CD4-positive, CD25-positive, alpha-beta regulatory T cell (primary cell): ENCODE results near the gene ADGRG6. TPM values are rescaled to one million over a fixed set of nuclear protein-coding genes. Genes with fewer than 3 reads are reported as not detected.

ENCODE experiments used
- ATAC-seq, 2 donors: fragments of 150-1000 bp; cut with Tn5 transposase; one replicate each; pipeline ENCODE4 v1.10.0; 2021; ENCODE audit warnings: low read depth in 2 of 2, moderate number of reproducible peaks in 2 of 2, moderate library complexity in 1 of 2
- DNase-seq, 3 donors: peaks; one replicate each; pipeline versions ENCODE4 v3.0.0 to v3.0.0-alpha.2; 2012 to 2022; ENCODE audit warnings: mixed read lengths in 1 of 3
- H3K27ac ChIP-seq: one replicate; pipeline ENCODE4 v1.7.0; 2013; ENCODE audit warnings: mild to moderate bottlenecking, low read length; ENCODE audit not compliant: insufficient read depth, poor library complexity, severe bottlenecking
- H3K27me3 ChIP-seq: one replicate; pipeline ENCODE4 v1.7.0; 2013; ENCODE audit warnings: low read length; ENCODE audit not compliant: control insufficient read depth, insufficient read depth
- H3K36me3 ChIP-seq: one replicate; pipeline ENCODE4 v1.7.0; 2013; ENCODE audit warnings: mild to moderate bottlenecking, low read length, moderate library complexity; ENCODE audit not compliant: control insufficient read depth, insufficient read depth
- H3K4me1 ChIP-seq: 2 replicates; pipeline ENCODE4 v1.7.0; 2013; ENCODE audit warnings: mild to moderate bottlenecking, low read length; ENCODE audit not compliant: insufficient read depth, control insufficient read depth, poor library complexity, severe bottlenecking
- H3K4me3 ChIP-seq: one replicate; pipeline ENCODE4 v1.7.0; 2013; ENCODE audit warnings: low read depth, mild to moderate bottlenecking, low read length, moderate library complexity
- H3K9me3 ChIP-seq, 2 experiments: 1 replicate in 1 of 2; 2 replicates in 1 of 2; pipeline ENCODE4 v1.7.0; 2013; ENCODE audit warnings: low read length in 2 of 2, mild to moderate bottlenecking in 1 of 2, moderate library complexity in 1 of 2; ENCODE audit not compliant: control insufficient read depth in 2 of 2
- H3K27ac Mint-ChIP-seq, 3 donors: one replicate each; pipeline ENCODE4 v1.8.0; 2020 to 2022; ENCODE audit warnings: mild to moderate bottlenecking in 3 of 3, mixed read lengths in 3 of 3, moderate library complexity in 2 of 3
- H3K27me3 Mint-ChIP-seq: one replicate; pipeline ENCODE4 v1.8.0; 2022; ENCODE audit warnings: mild to moderate bottlenecking, mixed read lengths
- H3K36me3 Mint-ChIP-seq: one replicate; pipeline ENCODE4 v1.8.0; 2020; ENCODE audit warnings: mixed read lengths
- H3K4me1 Mint-ChIP-seq, 4 donors: one replicate each; pipeline ENCODE4 v1.8.0; 2020 to 2022; ENCODE audit warnings: mixed read lengths in 4 of 4, mild to moderate bottlenecking in 1 of 4
- H3K4me3 Mint-ChIP-seq, 4 donors: one replicate each; pipeline ENCODE4 v1.8.0; 2020 to 2022; ENCODE audit warnings: mild to moderate bottlenecking in 4 of 4, mixed read lengths in 4 of 4, moderate library complexity in 3 of 4
- H3K9me3 Mint-ChIP-seq, 7 donors: one replicate each; pipeline ENCODE4 v1.8.0; 2020 to 2022; ENCODE audit warnings: mixed read lengths in 7 of 7, mild to moderate bottlenecking in 3 of 7, moderate library complexity in 2 of 7
- polyA plus RNA-seq, 4 donors: library from polyadenylated mRNA; unstranded; fragments of 300-500 nt; fragmentation: Illumina TruSeq; gene quantifications; one replicate each; pipeline ENCODE4 v1.2.3, GENCODE V29; 2021
- total RNA-seq: library from RNA; stranded (reverse); gene quantifications from one replicate; pipeline ENCODE4 v1.2.3, GENCODE V29; 2022

Gene ADGRG6
- total and polyA plus RNA-seq, 5 donors from 2014 or later: 0.74 TPM; not detected in 4

DNA sequence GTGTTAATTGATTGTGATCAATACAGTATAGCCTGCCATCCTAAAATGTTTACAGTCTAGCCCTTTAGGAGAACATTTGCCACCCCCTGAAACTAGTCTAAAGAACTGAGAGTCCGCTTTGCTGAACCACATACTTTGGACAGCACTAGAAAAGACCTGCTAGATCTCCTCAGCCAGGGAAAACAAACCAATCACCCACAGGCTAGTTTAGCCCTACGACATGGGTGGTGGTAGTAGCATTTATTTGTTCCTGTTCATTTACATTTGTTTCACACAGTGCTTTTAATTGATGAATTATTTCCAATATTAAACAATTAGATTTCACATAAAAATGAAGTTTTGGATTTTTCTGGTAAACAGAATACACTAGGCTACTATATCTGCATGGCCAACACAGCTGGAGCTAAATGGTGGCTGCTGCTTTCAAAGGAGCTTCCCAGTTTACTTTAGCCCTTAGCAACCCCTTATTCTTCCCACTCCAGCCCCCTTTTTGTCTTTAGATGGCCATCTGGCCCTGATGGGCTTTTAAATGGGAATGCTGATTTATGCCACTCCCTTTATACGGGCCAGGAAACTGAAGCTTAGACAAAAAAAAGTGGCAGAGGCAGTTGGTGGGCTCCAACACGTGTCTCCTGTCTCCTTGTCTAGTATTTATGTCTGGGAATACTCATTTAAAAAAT is 72.4 kb downstream of the ADGRG6 start:
- Mint-ChIP-seq H3K27me3 (peaks cover 5% of the 10 kb centered on the region), H3K4me3 (no peak overlapping the region), H3K9me3 (no peaks in the 10 kb centered on the region), H3K27ac (no peak overlapping the region), H3K36me3 (no peaks in the 10 kb centered on the region), H3K4me1 (no peaks in the 10 kb centered on the region)
- Histone ChIP-seq H3K4me3 (no peak overlapping the region), H3K9me3 (no peaks in the 10 kb centered on the region), H3K27me3 (no peaks in the 10 kb centered on the region), H3K36me3 (no peaks in the 10 kb centered on the region), H3K4me1 (no peaks in the 10 kb centered on the region), H3K27ac (no peak overlapping the region)
- DNase-seq (no peak), ATAC-seq (no peak)

DNA sequence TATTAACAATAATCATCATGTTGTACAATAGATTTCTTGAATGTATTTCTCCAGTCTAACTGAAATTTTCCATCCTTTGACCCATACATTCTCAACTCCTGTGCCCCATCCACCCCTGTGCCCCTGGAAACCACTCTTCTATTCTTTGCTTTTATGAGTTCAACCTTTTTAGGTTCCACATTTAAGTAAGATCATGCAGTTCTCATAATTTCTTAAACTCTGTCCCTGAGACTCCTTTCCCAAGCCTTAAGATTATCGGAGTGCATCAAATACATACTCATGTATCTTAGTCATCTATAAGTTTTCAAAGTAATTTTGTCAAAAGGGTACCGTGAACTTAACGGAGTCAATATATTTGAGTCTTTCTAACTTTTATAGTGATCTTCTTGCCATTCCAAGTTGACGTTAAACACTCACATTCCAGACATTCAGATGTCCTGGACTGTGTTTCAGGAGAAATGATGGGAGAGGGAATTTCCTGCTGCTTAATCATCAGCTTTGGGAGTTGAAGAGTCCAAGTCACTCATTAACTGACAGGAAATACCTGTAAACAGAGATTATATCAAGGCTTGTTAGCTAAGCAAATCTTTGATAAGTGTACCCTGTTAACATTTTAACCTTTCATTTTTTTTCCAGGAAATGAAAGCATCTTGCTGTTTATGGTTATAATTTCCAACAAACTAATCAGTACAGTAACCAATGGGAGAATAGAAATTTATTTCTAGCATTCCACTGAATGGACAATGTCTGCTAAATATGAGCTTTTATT is 73.3 kb downstream of the ADGRG6 start:
- no peak for DNase-seq
- ATAC-seq: no peak
- H3K4me1 Mint-ChIP-seq: no peaks in the 10 kb centered on the region
- H3K4me3 Mint-ChIP-seq: no peak overlapping the region
- H3K27me3 Mint-ChIP-seq: peaks cover 5% of the 10 kb centered on the region
- H3K36me3 ChIP-seq: no peaks in the 10 kb centered on the region
- no peaks in the 10 kb centered on the region for H3K36me3 Mint-ChIP-seq
- H3K27me3 ChIP-seq: no peaks in the 10 kb centered on the region
- H3K9me3 Mint-ChIP-seq: no peaks in the 10 kb centered on the region
- no peaks in the 10 kb centered on the region for H3K4me1 ChIP-seq
- H3K4me3 ChIP-seq: no peak overlapping the region
- H3K9me3 ChIP-seq: no peaks in the 10 kb centered on the region
- no peak overlapping the region for H3K27ac ChIP-seq
- H3K27ac Mint-ChIP-seq: no peak overlapping the region

DNA sequence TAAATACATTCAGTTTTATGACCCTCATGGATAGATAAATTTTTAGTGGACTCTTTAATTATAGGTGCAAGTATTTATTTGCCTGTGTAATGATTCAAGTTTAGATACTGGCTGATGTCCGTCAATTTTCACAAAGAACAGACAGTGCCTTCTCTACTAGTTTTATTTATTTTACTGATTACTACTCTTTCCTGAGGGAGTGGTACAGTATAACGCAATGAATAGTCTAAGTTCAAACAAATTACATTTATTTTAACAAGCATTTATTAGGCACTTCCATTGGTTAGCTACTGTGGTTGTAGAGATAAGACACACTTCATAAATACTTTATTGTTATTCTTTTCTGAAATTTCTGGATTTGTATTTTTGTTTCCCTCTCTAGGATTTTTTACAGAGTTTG is 74.3 kb downstream of the ADGRG6 start:
- DNase-seq (no peak), ATAC-seq (no peak)
- Mint-ChIP-seq H3K4me1 (no peaks in the 10 kb centered on the region), H3K36me3 (no peaks in the 10 kb centered on the region), H3K27me3 (peaks cover 9% of the 10 kb centered on the region), H3K4me3 (no peak overlapping the region), H3K9me3 (no peaks in the 10 kb centered on the region), H3K27ac (no peak overlapping the region)
- H3K27ac ChIP-seq: no peak overlapping the region
- H3K36me3 ChIP-seq: no peaks in the 10 kb centered on the region
- no peaks in the 10 kb centered on the region for H3K9me3 ChIP-seq
- H3K4me3 ChIP-seq: no peak overlapping the region
- H3K27me3 ChIP-seq: no peaks in the 10 kb centered on the region
- H3K4me1 ChIP-seq: no peaks in the 10 kb centered on the region

- ATAC-seq (no peak), DNase-seq (no peak)
- Mint-ChIP-seq H3K4me3 (no peak overlapping the region), H3K27ac (no peak overlapping the region), H3K36me3 (no peaks in the 10 kb centered on the region), H3K4me1 (no peaks in the 10 kb centered on the region), H3K27me3 (peaks cover 12% of the 10 kb centered on the region), H3K9me3 (no peaks in the 10 kb centered on the region)
- H3K36me3 ChIP-seq: no peaks in the 10 kb centered on the region
- no peaks in the 10 kb centered on the region for H3K9me3 ChIP-seq
- no peaks in the 10 kb centered on the region for H3K27me3 ChIP-seq
- H3K4me3 ChIP-seq: no peak overlapping the region
- no peaks in the 10 kb centered on the region for H3K4me1 ChIP-seq
- no peak overlapping the region for H3K27ac ChIP-seq
Observed at GRCh38 chr6:142376800-142377496, 75.1 kb downstream of the ADGRG6 start.

DNA sequence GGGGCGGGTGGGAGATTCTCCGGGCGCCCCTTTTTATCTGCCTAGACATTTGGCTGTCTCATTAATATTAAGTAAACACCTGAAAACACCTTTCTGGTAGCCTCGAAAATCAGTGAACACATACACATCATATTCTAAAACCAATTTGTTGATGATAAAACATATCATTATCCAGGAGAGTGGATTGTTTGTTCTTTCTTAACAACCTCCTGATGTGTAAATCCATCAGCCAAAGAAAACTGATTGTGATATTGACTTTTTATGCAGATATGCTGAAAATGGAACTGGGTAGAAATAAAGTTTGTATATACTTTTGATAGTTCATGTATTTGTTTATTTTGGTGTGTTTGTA is 75.7 kb downstream of the ADGRG6 start:
- Histone ChIP-seq H3K27me3 (no peaks in the 10 kb centered on the region), H3K4me1 (no peaks in the 10 kb centered on the region), H3K9me3 (no peaks in the 10 kb centered on the region), H3K36me3 (no peaks in the 10 kb centered on the region), H3K4me3 (no peak overlapping the region), H3K27ac (no peak overlapping the region)
- Mint-ChIP-seq H3K4me1 (no peaks in the 10 kb centered on the region), H3K27me3 (peaks cover 13% of the 10 kb centered on the region), H3K9me3 (no peaks in the 10 kb centered on the region), H3K27ac (no peak overlapping the region), H3K4me3 (no peak overlapping the region), H3K36me3 (no peaks in the 10 kb centered on the region)
- ATAC-seq (no peak), DNase-seq (no peak)

GRCh38 chr6:142378138-142378875 is 76.5 kb downstream of the ADGRG6 start:
- Histone ChIP-seq H3K9me3 (no peaks in the 10 kb centered on the region), H3K4me3 (no peak overlapping the region), H3K27ac (no peak overlapping the region), H3K36me3 (no peaks in the 10 kb centered on the region), H3K27me3 (no peaks in the 10 kb centered on the region), H3K4me1 (no peaks in the 10 kb centered on the region)
- H3K36me3 Mint-ChIP-seq: no peaks in the 10 kb centered on the region
- peaks cover 8% of the 10 kb centered on the region for H3K27me3 Mint-ChIP-seq
- H3K4me3 Mint-ChIP-seq: no peak overlapping the region
- no peak overlapping the region for H3K27ac Mint-ChIP-seq
- ATAC-seq (no peak), DNase-seq (no peak)
- no peaks in the 10 kb centered on the region for H3K9me3 Mint-ChIP-seq
- H3K4me1 Mint-ChIP-seq: no peaks in the 10 kb centered on the region

GRCh38 chr6:142380626-142381025 is 78.8 kb downstream of the ADGRG6 start:
- no peaks in the 10 kb centered on the region for H3K4me1 ChIP-seq
- DNase-seq: no peak
- Mint-ChIP-seq H3K4me1 (no peaks in the 10 kb centered on the region), H3K36me3 (no peaks in the 10 kb centered on the region), H3K27ac (no peak overlapping the region), H3K9me3 (no peaks in the 10 kb centered on the region), H3K27me3 (peaks cover 8% of the 10 kb centered on the region), H3K4me3 (no peak overlapping the region)
- no peaks in the 10 kb centered on the region for H3K36me3 ChIP-seq
- H3K9me3 ChIP-seq: no peaks in the 10 kb centered on the region
- H3K27ac ChIP-seq: no peak overlapping the region
- no peak for ATAC-seq
- no peaks in the 10 kb centered on the region for H3K27me3 ChIP-seq
- H3K4me3 ChIP-seq: no peak overlapping the region
